Chondrocyte (in vitro differentiated cells): ENCODE data around the gene SVIL. TPM values are rescaled to one million over a fixed set of nuclear protein-coding genes. Genes with fewer than 3 reads are reported as not detected.

ENCODE experiments used
- DNase-seq: peaks from one replicate; pipeline ENCODE4 v3.0.0; 2021; ENCODE audit warnings: mixed read lengths, low spot score
- H3K27ac Mint-ChIP-seq: one replicate; pipeline ENCODE4 v1.8.0; 2021; ENCODE audit warnings: mild to moderate bottlenecking, moderate library complexity, mixed read lengths; ENCODE audit not compliant: unreplicated experiment
- H3K27me3 Mint-ChIP-seq: 2 replicates; pipeline ENCODE4 v1.8.0; 2021; ENCODE audit warnings: low read depth, mixed read lengths
- H3K36me3 Mint-ChIP-seq: 2 replicates; pipeline ENCODE4 v1.8.0; 2021; ENCODE audit warnings: low read depth, mixed read lengths
- H3K4me1 Mint-ChIP-seq: 2 replicates; pipeline ENCODE4 v1.8.0; 2021; ENCODE audit warnings: low read depth, mild to moderate bottlenecking, mixed read lengths
- H3K4me3 Mint-ChIP-seq: one replicate; pipeline ENCODE4 v1.8.0; 2021; ENCODE audit warnings: mild to moderate bottlenecking, moderate library complexity, mixed read lengths; ENCODE audit not compliant: unreplicated experiment
- H3K9me3 Mint-ChIP-seq: 2 replicates; pipeline ENCODE4 v1.8.0; 2021; ENCODE audit warnings: low read depth, mixed read lengths
- CTCF ChIP-seq: fragments of 200-600 bp; sonication (generic); IDR thresholded peaks from 2 replicates; pipeline ENCODE4 v1.5.0; 2021; ENCODE audit warnings: antibody characterized with exemption, mild to moderate bottlenecking, moderate library complexity
- total RNA-seq: library from RNA; stranded (reverse); gene quantifications from 3 replicates; pipeline ENCODE4 v1.2.1, GENCODE V29; 2021

SVIL gene
- total RNA-seq, 1 donor from 2014 or later, result 112 TPM

GRCh38 chr10:29635711-29636144 is 957 bp upstream of the SVIL start:
- Mint-ChIP-seq H3K27ac (peak overlapping the region; percentile 97), H3K4me3 (peak overlapping the region; percentile 22), H3K36me3 (peaks cover 3% of the 10 kb centered on the region), H3K4me1 (peaks cover 56% of the 10 kb centered on the region), H3K9me3 (no peaks in the 10 kb centered on the region), H3K27me3 (no peaks in the 10 kb centered on the region)
- no peak for DNase-seq
- TF ChIP-seq CTCF, result no peak

GRCh38 chr10:29634105-29634504 is 666 bp downstream of the SVIL start:
- peak overlapping the region; percentile 97 for H3K27ac Mint-ChIP-seq
- no peaks in the 10 kb centered on the region for H3K9me3 Mint-ChIP-seq
- no peak for TF ChIP-seq CTCF
- peaks cover 68% of the 10 kb centered on the region for H3K4me1 Mint-ChIP-seq
- H3K4me3 Mint-ChIP-seq, result peak overlapping the region; percentile 70
- no peak for DNase-seq
- peaks cover 1% of the 10 kb centered on the region for H3K36me3 Mint-ChIP-seq
- H3K27me3 Mint-ChIP-seq, result no peaks in the 10 kb centered on the region

GRCh38 chr10:29631049-29631339 is 3.8 kb downstream of the SVIL start:
- Mint-ChIP-seq H3K4me1 (peaks cover 81% of the 10 kb centered on the region), H3K4me3 (peak overlapping the region; percentile 1), H3K27ac (no peak overlapping the region), H3K9me3 (no peaks in the 10 kb centered on the region), H3K36me3 (peaks cover 4% of the 10 kb centered on the region), H3K27me3 (no peaks in the 10 kb centered on the region)
- no peak for TF ChIP-seq CTCF
- DNase-seq, result no peak

GRCh38 chr10:29630205-29631048 is 4.3 kb downstream of the SVIL start:
- DNase-seq, result no peak
- H3K4me1 Mint-ChIP-seq, result peaks cover 75% of the 10 kb centered on the region
- no peak overlapping the region for H3K4me3 Mint-ChIP-seq
- TF ChIP-seq CTCF, result no peak
- peaks cover 4% of the 10 kb centered on the region for H3K36me3 Mint-ChIP-seq
- no peak overlapping the region for H3K27ac Mint-ChIP-seq
- no peaks in the 10 kb centered on the region for H3K27me3 Mint-ChIP-seq
- H3K9me3 Mint-ChIP-seq, result no peaks in the 10 kb centered on the region

- H3K9me3 Mint-ChIP-seq, result no peaks in the 10 kb centered on the region
- H3K4me1 Mint-ChIP-seq, result peaks cover 68% of the 10 kb centered on the region
- H3K27ac Mint-ChIP-seq, result no peak overlapping the region
- no peaks in the 10 kb centered on the region for H3K27me3 Mint-ChIP-seq
- no peak for TF ChIP-seq CTCF
- H3K36me3 Mint-ChIP-seq, result peaks cover 4% of the 10 kb centered on the region
- H3K4me3 Mint-ChIP-seq, result no peak overlapping the region
- no peak for DNase-seq
Measured at GRCh38 chr10:29628912-29629526, 5.8 kb downstream of the SVIL start.
